Esophagus squamous epithelium (tissue), 5 donors: ENCODE data around the gene HOOK1. TPM values are rescaled to one million over a fixed set of nuclear protein-coding genes. Genes with fewer than 3 reads are reported as not detected.

ENCODE experiments used
- DNase-seq: peaks from one replicate; lab custom pipeline; 2025; lab: John Stamatoyannopoulos, UW
- H3K27ac ChIP-seq, 4 donors: fragments of 200-600 bp; sonication (generic); one replicate each; pipeline ENCODE4 v1.5.1; 2016 to 2019; ENCODE audit warnings: mild to moderate bottlenecking in 1 of 4
- H3K27me3 ChIP-seq, 4 donors: fragments of 200-600 bp; sonication (generic); 1 replicate in 3 of 4; 2 replicates in 1 of 4; pipeline versions ENCODE4 v1.5.1 to v1.6.0; 2017 to 2021; ENCODE audit warnings: antibody characterized with exemption in 1 of 4
- H3K36me3 ChIP-seq, 3 donors: fragments of 200-600 bp; sonication (generic); one replicate each; pipeline ENCODE4 v1.5.1; 2016 to 2019
- H3K4me1 ChIP-seq, 3 donors: fragments of 200-600 bp; sonication (generic); one replicate each; pipeline ENCODE4 v1.5.1; 2017 to 2019
- H3K4me3 ChIP-seq, 4 donors: fragments of 200-600 bp; sonication (generic); 1 replicate in 3 of 4; 2 replicates in 1 of 4; pipeline ENCODE4 v1.5.1; 2016 to 2019; ENCODE audit warnings: mild to moderate bottlenecking in 2 of 4, moderate library complexity in 1 of 4
- H3K9me3 ChIP-seq, 3 donors: fragments of 200-600 bp; sonication (generic); one replicate each; pipeline ENCODE4 v1.5.1; 2016 to 2019
- CTCF ChIP-seq, 6 experiments: fragments of 450-650 bp in 4 of 6; fragments of 200-600 bp in 2 of 6; sonication (generic) in 2 of 6; IDR thresholded peaks; one replicate each; pipeline ENCODE4 v1.5.1; 2016 to 2019; ENCODE audit warnings: antibody characterized with exemption in 6 of 6, mild to moderate bottlenecking in 4 of 6, moderate library complexity in 4 of 6
- POLR2A ChIP-seq, 4 donors: fragments of 450-650 bp; IDR thresholded peaks; one replicate each; pipeline ENCODE4 v1.6.1; 2017; ENCODE audit warnings: antibody characterized with exemption in 4 of 4, mild to moderate bottlenecking in 4 of 4, moderate library complexity in 3 of 4
- WGBS, 2 donors: methylation state at CpG; one replicate each; pipeline ENCODE4 v1.1.5; 2018; 5-methylcytosine and 5-hydroxymethylcytosine counted together
- intact Hi-C: fragments of 100-400 bp; cut with DNase I; formaldehyde crosslinking; loops from one replicate; pipeline ENCODE4 v1.15.0; 2022
- total RNA-seq, 4 donors: library from RNA; depleted of rRNA; stranded (reverse); fragments of >200 nt; gene quantifications; one replicate each; pipeline ENCODE4 v1.1.0, GENCODE V29; 2016
- donor health status: DM: yes; HTN: yes; CAD: no.

Gene HOOK1
- total RNA-seq, 4 donors from 2014 or later: 13.7 to 35.1 (median 28.1) TPM

GRCh38 chr1:59816318-59816878 is 1.6 kb downstream of the HOOK1 start:
- Histone ChIP-seq H3K27ac (peak overlapping the region in 1 of 4 donors; percentile 93), H3K4me3 (peak overlapping the region; percentile 58 to 74 (median 72)), H3K9me3 (no peaks in the 10 kb centered on the region), H3K36me3 (no peaks in the 10 kb centered on the region), H3K27me3 (peaks cover 0 to 44% (median 8%) of the 10 kb centered on the region in 4 donors), H3K4me1 (peaks cover 4 to 54% (median 11%) of the 10 kb centered on the region in 3 donors)
- no peak for DNase-seq
- 53 to 71% methylated on average over 5 of the region's 5 CpGs for WGBS, 2 donors
- intact Hi-C loops: no loop called here
- TF ChIP-seq CTCF (IDR thresholded peaks at IDR 0.05) (no peak), POLR2A (IDR thresholded peaks at IDR 0.05) (no peak)

GRCh38 chr1:59819566-59820438 is 5.1 kb downstream of the HOOK1 start:
- no peak for TF ChIP-seq POLR2A (IDR thresholded peaks at IDR 0.05)
- no peak for TF ChIP-seq CTCF (IDR thresholded peaks at IDR 0.05)
- Histone ChIP-seq H3K9me3 (no peaks in the 10 kb centered on the region), H3K27me3 (peaks cover 0 to 10% (median 0%) of the 10 kb centered on the region in 4 donors), H3K27ac (no peak overlapping the region), H3K36me3 (peaks cover 0 to 16% (median 0%) of the 10 kb centered on the region in 3 donors), H3K4me3 (no peak overlapping the region), H3K4me1 (peaks cover 2 to 42% (median 3%) of the 10 kb centered on the region in 3 donors)
- intact Hi-C loops: no loop called here
- no peak for DNase-seq

GRCh38 chr1:59827055-59827643 is 12.4 kb downstream of the HOOK1 start:
- Histone ChIP-seq H3K9me3 (no peaks in the 10 kb centered on the region), H3K4me1 (no peaks in the 10 kb centered on the region), H3K27me3 (no peaks in the 10 kb centered on the region), H3K27ac (no peak overlapping the region), H3K36me3 (peaks cover 0 to 35% (median 0%) of the 10 kb centered on the region in 3 donors), H3K4me3 (no peak overlapping the region)
- intact Hi-C loops: no loop called here
- TF ChIP-seq CTCF (IDR thresholded peaks at IDR 0.05): no peak
- no peak for TF ChIP-seq POLR2A (IDR thresholded peaks at IDR 0.05)
- no peak for DNase-seq
- WGBS, 2 donors: 67 to 73% methylated on average over 4 of the region's 4 CpGs

- Histone ChIP-seq H3K4me1 (peaks cover 0 to 10% (median 0%) of the 10 kb centered on the region in 3 donors), H3K36me3 (peaks cover 0 to 28% (median 0%) of the 10 kb centered on the region in 3 donors), H3K9me3 (no peaks in the 10 kb centered on the region), H3K27ac (no peak overlapping the region), H3K27me3 (no peaks in the 10 kb centered on the region), H3K4me3 (no peak overlapping the region)
- intact Hi-C loops: no loop called here
- DNase-seq: no peak
- TF ChIP-seq CTCF (IDR thresholded peaks at IDR 0.05) (no peak), POLR2A (IDR thresholded peaks at IDR 0.05) (no peak)
- 81 to 88% methylated on average over 1 of the region's 1 CpG for WGBS, 2 donors
Measured at GRCh38 chr1:59828160-59828559, 13.4 kb downstream of the HOOK1 start.

DNA sequence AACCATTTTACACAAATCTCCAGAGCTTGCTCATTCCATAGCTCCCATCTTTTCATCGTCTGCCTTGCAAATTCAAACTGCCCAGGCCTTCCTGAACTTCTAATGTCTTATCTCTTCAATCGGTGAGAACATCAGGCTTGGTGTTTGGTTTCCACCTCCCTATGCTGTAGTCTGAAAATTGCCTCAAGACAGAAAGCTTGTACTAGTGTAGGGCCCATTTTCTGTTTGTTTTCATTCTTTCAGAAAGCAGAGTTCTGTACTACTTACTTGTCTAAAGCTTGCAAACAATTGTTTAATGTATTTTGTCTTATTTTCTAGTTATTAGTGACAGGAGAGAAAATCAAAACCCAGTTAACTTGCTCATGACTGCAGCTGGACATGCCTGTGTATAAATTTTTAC is 16.8 kb downstream of the HOOK1 start:
- intact Hi-C loops: no loop called here

More for the DNA sequence above, 16.8 kb downstream of the HOOK1 start:
- Histone ChIP-seq H3K4me3 (no peak overlapping the region), H3K9me3 (no peaks in the 10 kb centered on the region), H3K4me1 (peaks cover 0 to 28% (median 0%) of the 10 kb centered on the region in 3 donors), H3K36me3 (peaks cover 0 to 30% (median 0%) of the 10 kb centered on the region in 3 donors), H3K27me3 (no peaks in the 10 kb centered on the region), H3K27ac (peak overlapping the region in 1 of 4 donors; percentile 23)
- 77 to 83% methylated on average over 2 of the region's 2 CpGs for WGBS, 2 donors
- DNase-seq: no peak
- TF ChIP-seq POLR2A (IDR thresholded peaks at IDR 0.05) (no peak), CTCF (IDR thresholded peaks at IDR 0.05) (no peak)
